CD4-positive, alpha-beta T cell treated with Interleukin-21 for 1 hour (primary cell): Measurements from ENCODE around the gene VEZF1.

Source experiments
- DNase-seq: peaks from one replicate; pipeline ENCODE4 v3.0.0-alpha.2; 2020

VEZF1 gene

DNA sequence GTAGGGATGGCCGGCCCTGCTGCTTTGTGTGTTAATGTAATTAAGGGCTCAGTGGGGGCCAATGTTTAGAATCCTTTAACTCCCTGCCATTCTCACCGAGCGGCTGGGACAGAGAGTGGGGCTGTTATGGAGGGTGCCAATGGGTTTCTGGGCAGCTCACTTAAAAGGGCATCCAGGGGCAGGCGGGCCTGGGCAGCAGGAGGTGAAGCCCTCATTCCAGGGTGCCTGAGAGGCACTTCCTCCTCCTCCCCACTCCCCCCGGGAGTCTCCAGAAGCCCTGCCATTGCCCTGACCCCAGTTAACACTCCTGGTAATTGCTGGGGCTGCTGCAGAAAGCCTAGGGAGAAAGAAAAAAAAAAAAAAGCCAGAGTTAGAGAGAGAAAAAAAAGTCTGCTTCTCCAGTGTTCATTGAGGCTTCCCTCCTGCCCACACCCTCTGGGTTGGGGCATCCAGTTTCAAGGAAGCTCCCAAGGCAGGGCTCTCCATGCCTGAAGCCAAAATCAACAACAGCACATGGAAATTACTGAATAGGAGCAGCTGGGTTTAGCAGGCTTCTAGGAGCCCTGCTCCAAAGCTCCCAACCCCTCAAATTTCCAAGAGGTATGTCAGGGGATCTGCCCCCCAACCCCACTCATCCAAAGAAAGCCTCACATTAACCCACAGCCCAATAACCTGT lies 60.9 kb downstream of the VEZF1 start:
- DNase-seq, result no peak

DNA sequence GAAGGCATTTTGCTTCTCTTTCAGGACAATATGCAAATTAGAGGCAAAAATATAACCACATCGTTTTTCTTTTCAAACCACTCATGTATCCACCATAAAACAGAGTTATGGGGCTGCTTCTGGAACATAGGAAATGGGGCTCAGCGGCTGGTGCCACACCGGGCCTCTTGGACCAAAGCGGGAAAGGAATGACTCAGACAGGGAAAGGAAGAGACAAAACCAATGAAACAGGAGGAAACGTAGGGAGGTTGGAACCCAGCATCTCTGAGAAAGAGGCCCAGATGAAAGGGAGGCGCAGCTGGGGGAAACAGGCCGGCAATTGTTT lies 61.4 kb downstream of the VEZF1 start:
- DNase-seq, result no peak

DNA sequence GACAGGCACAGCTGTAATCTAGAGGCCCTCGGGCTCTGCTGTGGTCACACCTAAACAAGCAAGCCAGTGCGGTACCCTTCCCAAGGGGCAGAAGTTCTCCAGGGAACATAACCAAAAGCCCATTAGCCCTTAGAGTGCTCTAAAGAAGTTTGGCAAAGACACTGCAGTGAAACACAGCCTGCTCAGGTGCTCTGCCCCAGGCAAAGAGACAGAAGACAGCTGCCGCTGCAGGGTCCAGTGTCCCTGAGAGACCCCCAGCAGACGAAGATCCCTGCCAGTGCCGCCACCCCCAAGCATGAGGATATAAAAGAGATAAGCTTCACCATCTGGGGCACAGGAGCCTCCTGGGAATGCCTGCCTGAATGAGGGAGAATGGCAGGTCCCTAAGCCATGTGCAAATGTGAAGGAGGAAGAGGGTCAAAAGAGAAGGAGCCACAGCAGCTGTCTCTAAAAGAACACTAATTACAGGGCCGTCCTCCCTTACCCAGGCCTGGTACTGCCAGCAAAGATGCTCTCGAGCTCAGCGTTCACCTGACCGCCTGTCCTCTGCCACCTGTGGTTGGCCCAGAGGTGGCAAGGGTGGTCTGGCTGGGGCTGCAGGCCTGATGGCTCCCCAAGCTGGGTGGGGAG lies 62.6 kb downstream of the VEZF1 start:
- DNase-seq, result no peak

DNA sequence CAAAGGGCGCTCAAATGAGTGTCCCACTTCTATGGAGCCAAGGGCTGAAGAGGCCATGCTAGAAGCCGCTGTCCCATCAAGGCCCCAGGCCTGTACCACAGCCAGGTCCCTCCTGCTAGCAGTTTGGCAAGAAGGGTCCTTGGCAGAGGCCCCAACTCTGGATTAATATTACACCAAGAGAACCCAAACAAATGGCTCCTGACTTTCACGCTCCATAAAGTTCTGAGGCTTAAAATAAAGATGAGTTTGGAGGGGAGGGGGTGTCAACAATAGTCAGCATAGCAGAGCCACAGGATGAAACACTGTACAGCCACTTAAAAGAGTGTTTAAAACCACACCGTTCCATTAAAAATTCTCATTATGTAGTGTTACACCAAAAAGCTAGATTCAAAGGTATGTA lies 63.4 kb downstream of the VEZF1 start:
- DNase-seq, result no peak
